HG02588 (cell line): ENCODE measurements around the gene ZPLD1.

Experiments used
- ATAC-seq: cut with Tn5 transposase; IDR thresholded peaks from one replicate; pipeline ENCODE4 v1.9.1; 2021; ENCODE audit warnings: mild to moderate bottlenecking, moderate library complexity; ENCODE audit not compliant: unreplicated experiment

The ZPLD1 gene

DNA sequence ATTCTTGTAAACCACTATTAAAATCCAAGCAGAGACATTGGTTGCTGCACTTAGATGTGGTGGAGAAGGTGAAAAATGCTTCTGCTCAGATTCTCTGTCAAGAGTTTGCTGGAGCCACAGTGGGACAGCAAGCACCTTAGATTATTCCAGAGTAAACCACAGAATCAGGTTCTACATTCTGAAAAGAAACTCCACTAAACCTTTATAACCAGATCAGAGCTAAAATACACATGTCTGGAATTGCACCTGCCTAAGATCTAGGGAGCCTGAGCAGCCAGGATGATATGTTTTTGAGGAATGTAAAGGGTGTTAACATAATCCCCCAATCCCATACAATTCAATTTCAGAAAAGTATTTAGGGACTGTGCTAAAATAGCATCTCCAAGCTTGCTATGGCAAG lies at the start of gene ZPLD1:
ZPLD1 (plus strand) TSS at position 301 of the 400 bp plus-strand sequence. CDS start 3,473 bp downstream, outside the sequence.
- ATAC-seq: no peak

- ATAC-seq: no peak
Measured at GRCh38 chr3:102390171-102390864, 44.5 kb upstream of the ZPLD1 start.

DNA sequence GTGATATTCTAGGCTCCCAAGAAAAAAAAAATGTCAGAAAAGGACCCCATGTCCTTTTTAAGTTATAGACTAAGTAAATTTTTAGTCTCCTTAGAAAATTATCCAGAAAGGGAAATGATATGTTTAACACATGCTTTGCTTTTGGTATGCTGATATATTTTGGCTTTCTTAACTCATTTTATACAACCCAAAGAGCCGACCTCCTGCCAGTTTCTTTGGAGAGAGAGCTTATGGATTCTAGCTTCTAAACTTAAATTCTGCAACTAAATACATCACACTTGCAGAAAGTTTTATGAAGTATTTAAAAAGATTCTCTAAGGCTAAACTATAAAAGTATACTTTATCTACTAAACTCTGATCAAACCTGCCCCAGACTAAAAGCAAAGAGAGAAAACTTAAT lies 43.9 kb upstream of the ZPLD1 start:
- ATAC-seq: no peak

- no peak for ATAC-seq
Measured at GRCh38 chr3:102391491-102391890, 43.3 kb upstream of the ZPLD1 start.

DNA sequence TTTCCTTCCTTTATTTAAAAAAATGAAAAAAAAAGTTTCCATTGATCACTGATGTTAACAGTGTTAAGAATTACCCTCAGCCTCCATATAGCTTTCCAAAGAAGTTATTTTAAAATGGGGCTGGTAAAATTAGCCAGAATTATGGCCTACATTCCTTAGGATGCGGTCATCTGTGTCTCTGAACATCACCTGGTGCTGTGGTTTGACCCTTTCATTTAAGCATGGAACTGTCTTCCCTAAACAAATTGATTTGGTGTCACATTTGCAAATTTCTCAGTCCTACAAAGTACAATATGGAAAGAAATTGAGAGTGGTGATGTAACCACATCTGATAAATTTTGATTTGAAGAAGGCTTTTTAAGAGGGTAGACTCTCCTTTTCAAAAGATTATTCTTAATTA lies 40.3 kb upstream of the ZPLD1 start:
- no peak for ATAC-seq

DNA sequence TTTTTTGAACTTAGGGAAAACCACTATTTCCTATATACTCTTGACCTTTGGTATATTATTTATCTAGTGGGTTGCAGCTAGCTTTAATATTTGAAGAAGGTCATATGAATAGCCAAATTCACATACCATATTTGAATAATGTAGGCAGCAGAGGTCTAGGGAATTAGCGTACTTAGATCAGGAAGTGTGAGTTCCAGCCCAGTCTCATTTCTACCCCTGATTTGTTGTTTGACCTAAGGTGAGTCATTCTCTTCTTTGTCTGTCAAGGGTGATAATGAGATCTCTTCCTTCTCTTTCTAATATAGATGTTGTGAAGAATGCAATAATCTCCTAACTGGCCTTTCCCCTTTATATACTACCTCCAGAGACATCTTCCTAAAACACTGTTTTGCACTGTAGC lies 36.6 kb upstream of the ZPLD1 start:
- no peak for ATAC-seq

DNA sequence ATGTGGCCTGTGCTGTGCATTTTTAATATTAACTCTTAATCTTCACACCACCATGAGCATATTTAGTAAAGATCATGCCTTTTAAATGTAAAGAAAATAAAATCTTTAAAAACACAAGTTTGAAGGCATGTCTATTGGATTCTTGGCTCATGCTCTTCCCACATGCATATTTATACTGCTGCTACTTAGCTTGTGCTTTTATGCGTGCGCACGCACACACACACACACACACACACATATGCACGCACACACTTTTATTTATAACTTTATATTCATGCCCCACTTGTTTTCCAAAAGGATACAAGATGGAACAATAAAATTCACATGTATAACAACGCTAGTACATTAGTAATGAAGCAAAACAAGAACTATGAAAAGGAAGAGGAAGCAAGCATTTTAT lies 36.1 kb upstream of the ZPLD1 start:
- no peak for ATAC-seq

- no peak for ATAC-seq
Measured at GRCh38 chr3:102400142-102400541, 34.7 kb upstream of the ZPLD1 start.

DNA sequence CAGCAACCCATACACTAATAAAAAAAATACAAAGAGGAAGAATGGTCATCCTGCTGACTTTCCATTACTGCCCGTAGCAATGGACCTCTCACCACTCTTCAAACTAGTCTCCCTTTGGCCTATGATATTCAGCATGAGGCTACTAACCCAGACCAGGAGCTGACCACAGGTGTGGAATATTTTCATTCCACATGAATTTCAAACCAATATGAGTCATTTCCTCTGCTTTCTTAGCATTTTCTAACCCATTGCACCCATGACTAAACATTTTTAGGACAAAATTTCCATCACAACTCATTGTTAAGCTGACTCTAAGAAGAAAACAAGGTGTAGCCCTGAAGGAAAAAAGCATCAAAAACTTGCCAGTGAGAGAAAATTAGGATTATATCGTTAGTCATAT lies 34.0 kb upstream of the ZPLD1 start:
- ATAC-seq: no peak

DNA sequence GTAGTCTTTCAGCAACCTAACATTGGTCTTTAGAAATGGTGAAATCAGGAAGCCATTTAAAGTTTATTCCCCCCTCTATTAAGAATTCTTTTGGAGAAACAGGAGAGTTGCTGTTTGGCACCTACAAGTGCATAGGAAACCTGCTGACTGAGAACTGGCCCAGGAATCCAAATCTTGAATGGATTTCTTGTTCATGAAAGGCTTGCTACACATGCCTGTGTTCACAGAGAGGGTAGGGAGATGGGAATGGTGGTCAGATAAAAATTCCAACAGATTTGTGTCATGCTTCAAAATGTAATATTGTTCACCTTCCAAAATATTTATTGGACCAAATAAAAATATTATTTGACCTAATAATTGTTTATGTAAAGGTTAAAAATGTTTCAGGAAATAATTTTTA lies 24.2 kb upstream of the ZPLD1 start:
- no peak for ATAC-seq

- no peak for ATAC-seq
Measured at GRCh38 chr3:102415553-102415952, 19.3 kb upstream of the ZPLD1 start.

DNA sequence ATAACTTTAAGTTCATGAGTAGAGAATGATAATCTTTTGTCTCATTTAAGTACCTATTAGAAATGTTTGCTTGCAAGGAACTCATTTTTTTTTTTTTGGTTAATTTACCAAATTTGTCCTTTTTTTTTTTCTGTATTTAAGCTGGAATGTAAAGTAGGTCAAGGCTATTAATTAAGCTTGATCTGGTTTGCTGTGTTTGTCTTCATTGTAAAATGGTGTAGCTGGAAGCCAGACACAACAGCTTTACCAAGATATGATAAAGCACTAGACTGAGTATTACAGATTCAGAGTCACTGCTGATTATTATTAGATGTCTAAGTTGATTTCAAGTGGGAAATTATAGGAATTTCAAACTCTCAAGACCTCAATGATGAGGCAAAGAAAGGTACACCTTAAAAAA lies 15.0 kb upstream of the ZPLD1 start:
- ATAC-seq: no peak

DNA sequence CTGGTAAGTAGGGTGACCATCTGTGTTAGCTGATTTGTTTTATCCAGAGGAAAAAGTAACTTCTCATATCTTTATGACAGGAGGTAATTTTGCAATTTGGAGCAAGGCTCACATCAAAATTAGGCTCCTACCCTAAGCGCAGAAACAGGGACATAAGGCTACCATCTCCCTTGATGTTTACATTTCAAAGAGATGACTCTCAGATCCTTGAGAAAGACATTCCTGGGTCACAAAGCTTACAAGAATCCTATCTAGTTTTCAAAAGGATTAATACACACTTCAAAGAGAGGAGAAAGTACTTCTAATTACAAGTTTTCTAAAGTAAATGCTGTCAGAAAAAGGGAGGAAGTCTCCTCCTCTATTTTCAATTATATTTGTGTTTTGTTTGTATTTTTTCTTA lies 7.0 kb downstream of the ZPLD1 start:
- ATAC-seq: no peak

- no peak for ATAC-seq
Measured at GRCh38 chr3:102443021-102443420, 8.2 kb downstream of the ZPLD1 start.

DNA sequence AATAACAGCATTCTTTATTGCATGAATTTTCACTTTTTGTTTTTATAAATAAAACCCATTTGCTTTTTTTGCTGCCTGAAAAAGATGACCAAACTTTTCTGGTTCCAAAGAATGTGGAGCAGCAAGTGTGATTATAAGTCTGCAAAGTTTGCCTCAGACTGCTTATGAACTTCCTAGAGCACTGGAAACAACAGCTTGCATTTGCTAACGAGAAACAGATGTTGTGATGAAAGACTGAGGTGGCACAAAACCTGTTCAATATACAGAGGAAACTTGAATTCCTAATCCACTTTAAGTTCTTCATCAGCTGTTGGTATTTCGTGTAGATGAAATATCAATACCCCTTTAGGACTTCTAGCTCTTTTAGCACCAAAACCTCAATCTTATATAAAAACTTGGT lies 9.3 kb downstream of the ZPLD1 start:
- ATAC-seq: no peak

GRCh38 chr3:102447272-102447671 lies 12.5 kb downstream of the ZPLD1 start:
- ATAC-seq: no peak

- no peak for ATAC-seq
Measured at GRCh38 chr3:102449341-102449740, 14.5 kb downstream of the ZPLD1 start.

DNA sequence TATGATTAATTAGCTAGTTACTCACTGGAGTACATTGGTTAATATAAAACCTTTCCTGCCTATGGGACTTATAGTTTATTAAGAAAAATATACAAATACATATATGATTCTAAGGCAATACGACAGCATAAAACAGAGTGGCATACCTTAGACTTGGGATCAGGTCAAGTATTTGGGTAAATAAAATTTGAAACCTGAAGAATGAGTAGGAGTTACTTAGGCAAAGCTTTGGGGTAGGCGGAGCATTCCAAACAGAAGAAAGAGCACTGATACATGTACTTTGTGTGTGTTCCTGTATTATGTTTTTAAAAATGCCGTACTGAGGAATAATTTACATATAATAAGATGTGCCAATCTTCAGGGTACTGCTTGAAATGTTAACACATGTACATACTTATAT lies 15.1 kb downstream of the ZPLD1 start:
- no peak for ATAC-seq

DNA sequence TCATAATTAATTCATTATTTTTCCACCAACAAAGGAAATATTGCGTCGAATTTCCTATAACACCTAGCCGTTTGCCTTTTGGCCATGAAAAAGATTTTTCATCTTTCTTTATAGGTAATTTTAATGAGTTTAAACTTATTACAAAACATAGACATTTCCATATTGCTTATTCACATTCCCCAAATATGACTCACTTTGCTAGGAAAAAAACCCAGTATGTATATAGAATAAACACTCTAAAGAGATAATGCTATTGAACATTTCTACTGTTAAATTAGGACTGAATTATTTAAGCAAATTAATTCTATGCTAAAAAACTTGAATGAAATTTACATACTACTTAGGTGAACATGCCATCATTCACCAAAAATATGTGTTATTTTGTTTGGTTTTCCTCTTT lies 16.2 kb downstream of the ZPLD1 start:
- no peak for ATAC-seq

GRCh38 chr3:102451543-102451942 lies 16.7 kb downstream of the ZPLD1 start:
- ATAC-seq: no peak

DNA sequence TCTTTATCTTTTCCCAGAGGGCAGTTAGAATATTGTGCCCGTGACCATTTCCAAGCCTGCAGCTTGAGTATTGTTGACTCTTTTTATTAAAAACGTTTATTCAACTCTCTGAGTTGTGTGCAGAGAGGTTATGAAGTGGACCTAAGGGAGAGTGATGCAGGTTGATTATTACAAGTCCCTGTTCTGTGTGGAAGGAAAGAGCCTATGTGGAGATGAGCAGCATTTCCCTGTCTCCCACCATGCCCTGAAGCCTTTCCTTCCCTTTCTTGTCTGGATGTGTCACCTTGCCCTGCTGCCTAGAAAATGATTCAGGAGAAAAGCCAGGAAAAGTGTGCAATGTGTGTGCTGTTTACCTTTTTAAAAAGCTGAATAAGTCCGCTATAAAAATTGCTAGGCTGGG lies 19.4 kb downstream of the ZPLD1 start:
- no peak for ATAC-seq

GRCh38 chr3:102457644-102458043 lies 22.8 kb downstream of the ZPLD1 start:
- no peak for ATAC-seq

DNA sequence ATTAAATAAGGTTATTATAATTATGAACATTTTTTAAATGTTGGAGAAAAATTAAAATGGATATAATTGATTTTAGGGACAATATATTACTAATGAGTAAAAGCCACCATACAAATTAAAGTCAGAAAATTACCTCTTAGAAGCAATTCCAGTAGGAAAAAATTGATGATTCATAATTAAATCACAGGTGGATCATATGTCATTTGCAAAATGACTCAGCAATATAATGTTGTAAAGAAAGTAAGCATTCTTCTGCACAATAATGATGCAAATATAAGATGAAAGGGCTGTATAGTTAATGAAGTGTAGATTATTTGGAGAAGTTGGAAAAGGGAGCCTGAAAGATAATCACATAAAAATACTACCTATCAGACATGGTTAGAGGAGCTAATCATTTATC lies 25.8 kb downstream of the ZPLD1 start:
- ATAC-seq: no peak
